Activated T-cell treated with anti-CD3 and anti-CD28 coated beads for 1 hour (primary cell): ENCODE measurements around the gene RNU6-1.
A peak's percentile ranks its signal among the peaks of the same experiment; 100 is the strongest.

ENCODE experiments used
- DNase-seq: peaks from one replicate; pipeline ENCODE4 v3.0.0-alpha.2; 2020; ENCODE audit warnings: low read depth

Gene RNU6-1

DNA sequence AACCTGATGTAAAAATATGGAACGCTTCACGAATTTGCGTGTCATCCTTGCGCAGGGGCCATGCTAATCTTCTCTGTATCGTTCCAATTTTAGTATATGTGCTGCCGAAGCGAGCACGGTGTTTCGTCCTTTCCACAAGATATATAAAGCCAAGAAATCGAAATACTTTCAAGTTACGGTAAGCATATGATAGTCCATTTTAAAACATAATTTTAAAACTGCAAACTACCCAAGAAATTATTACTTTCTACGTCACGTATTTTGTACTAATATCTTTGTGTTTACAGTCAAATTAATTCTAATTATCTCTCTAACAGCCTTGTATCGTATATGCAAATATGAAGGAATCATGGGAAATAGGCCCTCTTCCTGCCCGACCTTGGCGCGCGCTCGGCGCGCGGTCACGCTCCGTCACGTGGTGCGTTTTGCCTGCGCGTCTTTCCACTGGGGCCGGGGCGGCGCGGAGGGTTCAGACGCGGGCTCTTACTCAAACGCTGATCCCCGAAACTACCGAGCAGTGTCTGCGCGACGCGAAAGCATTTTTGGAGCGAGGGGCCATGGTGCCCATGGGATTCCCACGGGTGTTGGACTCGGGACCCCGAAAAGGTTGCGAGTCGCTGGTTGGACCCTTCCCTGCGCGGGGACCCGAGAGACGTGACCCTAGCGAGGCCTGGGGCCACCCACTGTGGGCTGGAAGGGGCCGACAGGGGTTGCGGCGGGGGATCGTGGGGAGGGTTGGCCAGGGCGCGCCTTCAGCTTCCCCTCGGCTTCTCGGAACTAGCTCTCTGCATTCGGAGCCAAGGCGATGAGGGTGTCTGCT is at the start of gene RNU6-1:
Gene RNU6-1 (minus strand): TSS at position 117 of the 820 bp plus-strand sequence.
- peak; percentile 96 for DNase-seq

DNA sequence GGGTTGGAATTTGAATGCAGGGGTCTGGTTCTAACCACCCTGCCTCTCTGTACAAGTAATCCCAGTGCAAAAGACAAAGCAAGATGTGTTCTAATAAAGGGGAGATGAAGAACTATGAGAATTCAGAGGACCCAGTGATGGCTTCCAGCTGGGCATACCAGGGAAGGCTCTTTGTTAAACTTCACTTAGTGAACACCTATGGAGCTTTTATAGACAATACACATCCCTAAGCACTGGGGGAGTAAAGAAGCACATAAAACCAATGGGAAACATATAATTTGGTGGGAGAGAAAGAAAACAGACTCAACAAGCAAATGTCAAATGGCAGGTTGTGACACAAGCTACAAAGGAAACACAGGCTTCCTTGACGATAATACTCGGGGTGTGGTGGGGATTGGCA is 47.9 kb upstream of the RNU6-1 start:
- DNase-seq, result no peak

DNA sequence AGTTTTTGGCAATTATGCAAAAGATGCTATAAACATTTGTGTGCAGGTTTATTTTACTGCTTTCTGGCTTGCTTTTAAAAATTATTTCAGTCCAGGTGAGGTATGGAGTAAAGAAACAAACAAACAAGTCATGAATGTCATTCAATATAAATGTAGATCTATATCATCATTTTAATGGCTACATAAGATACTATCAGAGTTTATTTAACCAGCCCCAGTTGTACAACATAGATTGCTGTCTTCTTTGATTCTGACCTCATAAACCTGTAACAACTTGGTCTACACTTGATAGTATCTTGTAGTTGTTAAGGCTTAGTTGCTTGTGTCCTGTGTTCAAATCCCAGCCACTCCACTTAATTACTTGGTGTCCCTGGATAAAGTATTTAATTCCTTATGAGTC is 46.0 kb upstream of the RNU6-1 start:
- DNase-seq, result no peak

DNA sequence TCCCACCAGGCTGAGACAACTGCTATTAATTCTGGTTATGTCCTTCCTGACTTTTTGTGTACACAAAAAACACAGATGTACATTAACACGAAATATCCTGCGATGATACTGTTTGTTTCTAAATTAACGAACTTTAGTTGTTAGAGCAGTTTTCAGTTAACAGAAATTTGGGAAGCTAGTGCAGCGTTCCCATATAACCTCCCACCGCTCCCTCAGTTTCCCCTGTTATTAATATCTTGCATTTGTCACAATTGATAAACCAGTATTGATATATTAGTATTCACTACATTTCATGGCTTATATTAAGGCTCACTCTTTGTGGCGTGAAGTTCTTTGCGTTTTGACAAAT is 45.3 kb upstream of the RNU6-1 start:
- no peak for DNase-seq

DNA sequence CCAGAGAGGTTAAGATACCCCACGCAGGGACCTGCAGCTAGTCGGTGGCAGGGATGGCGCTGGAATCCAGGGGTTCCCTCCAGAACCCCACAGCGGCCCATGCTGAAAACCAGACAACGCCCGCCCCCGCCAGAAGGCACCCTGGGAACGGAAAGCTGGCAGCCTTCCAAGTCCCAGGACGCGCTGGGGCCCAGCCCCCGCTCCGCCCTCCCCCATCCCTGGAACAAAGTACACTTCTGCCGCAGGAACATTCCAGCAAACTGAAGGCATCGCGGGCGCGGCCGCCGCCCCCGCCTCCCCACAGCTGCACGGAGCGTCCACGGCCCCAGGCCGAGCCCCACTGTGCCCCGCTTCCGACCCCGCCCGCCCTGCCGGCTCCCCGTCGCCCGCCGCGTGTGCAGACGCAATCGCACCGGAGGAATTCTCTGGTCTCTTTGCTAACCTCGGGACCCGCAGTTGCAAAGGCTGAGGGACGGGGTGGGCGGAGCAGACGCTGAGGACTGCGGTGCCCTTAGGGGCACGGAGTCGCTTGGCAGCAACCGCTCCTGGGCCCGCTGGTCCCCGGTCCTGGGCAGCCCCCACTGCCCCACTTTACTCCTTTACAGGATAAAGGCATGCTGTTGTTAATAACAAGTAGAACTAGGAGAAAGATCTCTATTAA is 44.8 kb upstream of the RNU6-1 start:
- DNase-seq, result peak; percentile 44

DNA sequence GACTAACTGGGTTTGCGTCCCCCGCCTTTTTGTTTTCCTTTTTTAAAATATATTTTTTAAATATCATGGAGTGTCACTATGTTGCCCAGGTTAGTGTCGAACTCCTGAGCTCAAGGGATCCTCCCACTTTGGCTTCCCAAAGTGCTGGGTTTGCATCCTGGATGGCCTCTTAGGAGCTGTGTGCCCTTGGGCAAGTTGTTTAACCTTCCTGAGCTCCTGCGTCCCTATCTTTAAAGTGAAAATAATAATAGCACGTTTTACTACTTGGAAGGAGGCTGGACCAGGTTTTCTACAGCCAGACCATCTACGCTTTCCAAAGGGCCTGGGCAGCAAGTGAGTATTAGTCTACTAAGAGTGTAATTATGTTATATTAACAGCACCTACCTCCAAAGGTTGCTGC is 44.2 kb upstream of the RNU6-1 start:
- no peak for DNase-seq

DNA sequence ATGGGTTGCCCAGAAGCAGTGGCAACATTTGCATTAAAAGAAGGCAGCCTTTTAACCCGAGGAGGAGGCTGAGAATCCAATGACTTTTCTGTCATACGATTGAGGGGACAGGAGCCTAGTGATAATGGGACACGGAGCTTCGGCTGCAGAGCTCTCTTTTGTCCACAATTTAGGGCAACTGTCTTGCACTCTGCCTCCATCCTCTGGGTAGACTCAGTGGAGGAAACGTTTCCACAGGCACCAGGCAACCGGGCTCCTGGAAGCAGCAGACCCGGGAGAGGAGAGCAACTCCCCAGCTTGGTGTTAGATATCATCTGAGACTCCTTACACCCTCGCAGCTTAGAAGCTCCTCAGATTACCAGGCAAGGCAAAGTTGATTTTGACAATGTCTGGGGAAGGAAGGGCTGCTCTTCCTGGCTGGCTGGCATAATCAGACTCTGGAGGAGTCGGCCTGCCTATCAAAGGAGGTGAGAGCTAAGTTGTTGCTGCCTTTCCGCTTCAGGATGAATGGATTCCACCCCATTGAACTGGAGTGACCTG is 43.5 kb upstream of the RNU6-1 start:
- DNase-seq, result no peak

DNA sequence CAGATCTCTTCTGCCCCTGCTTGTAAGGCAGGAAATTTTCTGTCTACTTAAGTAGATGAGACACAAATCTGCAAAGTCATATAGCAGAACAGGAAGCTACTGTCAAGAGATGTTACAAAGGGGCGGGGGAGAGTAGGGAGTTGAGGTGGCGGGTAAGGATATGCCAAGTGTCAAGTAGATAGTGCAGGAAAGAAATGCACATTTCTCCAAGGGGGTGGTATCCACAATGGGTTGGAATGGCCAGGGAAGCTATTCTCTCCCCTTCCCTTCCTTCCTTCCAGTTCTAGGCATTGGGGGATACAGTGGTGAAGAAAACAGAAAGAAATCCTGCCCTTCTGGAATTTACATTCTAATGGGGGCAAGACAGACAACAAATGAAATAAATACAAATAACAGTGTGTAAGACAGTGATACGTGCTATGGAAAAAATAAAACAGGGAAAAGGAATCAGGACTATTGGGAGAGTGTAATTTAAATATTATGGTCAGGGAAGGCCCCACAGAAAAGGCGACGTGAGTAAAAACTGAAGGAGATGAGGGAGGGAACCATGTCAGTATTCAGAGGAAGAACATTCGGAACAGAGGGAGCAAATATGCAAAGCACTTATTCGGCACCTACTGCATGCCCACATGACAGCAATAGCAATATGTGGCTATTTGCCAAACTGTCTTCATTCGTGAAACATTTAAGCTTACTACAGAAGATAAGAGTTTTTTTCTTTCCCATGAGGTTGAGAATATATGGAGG is 42.8 kb upstream of the RNU6-1 start:
- no peak for DNase-seq

DNA sequence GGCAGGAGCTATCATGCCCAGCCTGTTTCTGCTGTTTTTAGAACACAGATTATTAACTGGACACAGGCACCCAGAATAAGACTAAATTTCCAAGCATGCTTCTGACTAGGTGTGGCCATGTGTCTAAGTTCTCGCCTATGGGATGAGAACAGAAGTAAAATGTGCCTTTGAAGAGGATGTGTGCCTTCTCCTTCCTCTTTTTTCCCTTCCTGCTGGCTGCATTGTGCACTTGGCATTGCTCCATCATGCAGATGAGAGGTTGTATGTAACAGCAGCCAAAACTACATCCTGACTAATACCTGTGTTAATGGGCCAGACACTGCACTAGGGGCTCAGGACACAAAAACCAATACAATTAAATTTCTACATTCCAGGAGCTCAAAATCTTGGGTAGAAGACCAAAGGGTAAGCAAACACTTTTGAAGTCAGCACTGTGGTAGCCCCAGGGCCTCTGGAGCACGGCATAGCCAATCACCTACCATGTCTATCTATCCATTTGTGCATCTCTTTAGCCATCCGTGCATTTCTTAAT is 40.9 kb upstream of the RNU6-1 start:
- no peak for DNase-seq

DNA sequence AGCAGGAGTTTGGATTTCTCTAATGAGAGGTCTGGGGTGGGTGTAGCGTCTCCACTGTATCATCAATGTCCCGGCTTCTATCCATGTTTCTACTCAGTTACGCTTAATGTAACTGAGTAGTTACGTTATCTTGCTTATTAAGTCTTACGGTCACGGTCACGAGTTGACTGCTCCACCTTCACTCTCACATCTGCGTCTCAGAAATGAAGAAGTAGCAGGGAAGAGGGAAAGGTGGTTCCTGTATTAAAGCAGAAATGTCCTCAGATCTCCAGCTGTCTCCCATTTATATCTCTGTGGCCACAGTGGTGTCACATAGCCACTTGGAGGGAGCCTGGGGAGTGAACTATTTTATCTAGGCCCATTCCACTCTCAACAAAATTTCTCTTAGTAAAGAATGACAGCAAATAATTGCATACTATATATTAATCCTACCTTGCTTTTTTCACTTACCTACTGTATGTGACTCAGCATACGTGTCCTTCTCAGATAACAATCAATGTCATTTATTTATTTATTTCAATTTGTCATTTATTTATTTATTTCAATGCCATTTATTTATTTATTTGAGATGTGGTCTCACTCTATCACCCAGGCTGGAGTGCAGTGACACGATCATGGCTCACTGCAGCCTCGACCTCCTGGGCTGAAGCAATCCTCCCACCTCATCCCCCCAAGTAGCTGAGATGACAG is 39.7 kb upstream of the RNU6-1 start:
- DNase-seq, result no peak

DNA sequence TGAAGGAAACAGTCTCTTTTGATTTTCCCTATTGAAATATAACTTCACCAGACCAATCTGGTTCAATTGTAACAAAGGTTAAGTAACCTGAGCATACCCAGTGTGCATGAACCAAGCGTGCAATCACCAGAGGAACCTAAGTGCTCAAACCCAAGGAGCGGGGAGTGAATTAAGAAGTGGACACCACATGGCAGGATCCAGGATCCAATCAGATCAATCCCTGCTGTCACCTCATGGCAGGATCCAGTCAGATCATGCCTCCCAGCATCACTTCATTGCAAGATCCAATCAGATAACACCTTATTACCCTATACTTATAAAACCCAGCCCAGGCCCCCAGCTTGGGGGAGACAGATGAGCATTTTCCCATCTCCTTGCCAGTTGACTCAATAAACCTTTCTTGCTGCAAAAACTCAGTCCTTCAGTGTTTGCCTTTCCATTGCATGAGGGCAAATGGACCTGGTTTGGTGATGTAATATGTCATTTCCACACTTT is 38.9 kb upstream of the RNU6-1 start:
- DNase-seq, result no peak

DNA sequence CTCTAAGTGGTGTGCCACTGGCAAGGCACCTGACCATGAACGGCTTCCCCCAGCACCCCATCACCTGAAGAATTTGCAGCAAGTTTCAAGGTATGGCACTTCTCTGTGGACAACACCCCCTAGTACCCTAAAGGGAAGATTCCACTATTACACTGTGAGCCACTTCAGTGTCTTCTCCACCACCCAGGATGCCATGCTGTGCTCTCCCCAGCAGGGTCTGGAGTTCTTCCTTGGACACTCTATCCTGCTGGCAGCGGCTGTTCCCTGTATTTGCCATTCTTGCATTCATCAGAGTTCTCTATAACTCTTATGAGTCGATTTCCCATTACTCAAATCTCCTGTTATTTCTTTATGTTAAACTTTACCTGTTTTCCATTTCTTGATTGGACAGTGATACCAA is 33.9 kb upstream of the RNU6-1 start:
- DNase-seq, result no peak

DNA sequence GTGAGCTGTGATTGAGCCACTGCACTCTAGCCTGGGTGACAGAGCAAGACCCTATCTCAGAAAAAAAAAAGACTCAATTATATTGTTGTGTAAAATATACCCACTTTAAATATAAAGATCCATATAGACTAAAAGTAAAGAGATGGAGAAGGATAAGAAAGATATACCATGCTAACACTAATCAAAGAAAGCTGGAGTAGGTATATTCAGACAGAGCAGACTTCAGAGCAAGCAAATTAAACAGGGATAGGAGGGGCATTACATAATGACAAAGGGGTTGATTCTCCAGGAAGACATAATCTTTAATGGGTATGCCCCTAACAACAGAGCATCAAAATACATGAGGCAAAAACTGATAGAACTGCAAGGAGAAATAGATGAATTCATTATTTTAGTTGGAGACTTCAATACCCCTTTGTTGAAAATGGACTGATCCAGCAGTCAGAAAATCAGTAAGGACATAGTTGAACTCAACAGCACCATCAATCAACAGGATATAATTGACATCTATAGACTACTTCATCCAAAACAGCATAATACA is 31.1 kb upstream of the RNU6-1 start:
- DNase-seq, result no peak

DNA sequence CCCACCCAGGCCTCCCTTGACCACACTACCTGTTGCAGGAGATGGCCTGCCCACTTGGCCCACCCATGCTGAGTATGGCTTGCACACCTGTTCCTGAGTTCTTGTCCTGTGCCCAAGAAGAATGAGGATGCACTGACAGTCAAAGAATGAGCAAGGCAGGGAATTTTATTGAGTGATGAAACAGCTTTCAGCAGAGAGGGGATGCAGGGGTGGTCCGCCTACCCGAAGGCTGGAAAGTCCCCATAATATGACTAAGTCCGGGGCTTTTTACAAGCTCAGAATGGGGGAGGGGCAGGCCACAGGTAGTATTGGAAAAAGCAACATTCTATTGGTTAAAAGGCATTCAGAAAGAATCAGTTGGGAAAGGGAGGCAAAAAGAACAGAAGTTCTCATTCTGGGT is 29.9 kb upstream of the RNU6-1 start:
- DNase-seq, result no peak

DNA sequence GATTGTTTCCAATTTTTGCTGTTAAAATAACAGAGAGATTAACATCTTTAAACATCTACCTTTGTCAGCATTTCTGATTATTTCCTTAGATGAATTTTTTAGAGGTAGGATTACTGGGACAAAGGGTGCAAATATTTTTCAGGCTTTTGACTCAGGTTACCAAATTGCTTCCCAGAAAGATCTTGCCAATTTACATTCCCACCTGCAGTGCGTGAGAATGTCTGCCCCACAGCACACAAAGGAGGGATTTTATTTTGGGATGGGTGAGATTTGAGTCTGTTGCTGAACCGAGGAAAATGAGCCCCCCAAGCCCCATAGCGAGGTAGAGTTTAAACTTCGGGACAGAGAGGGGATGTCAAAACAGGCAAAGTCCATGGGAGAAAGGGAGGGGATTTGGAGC is 25.9 kb upstream of the RNU6-1 start:
- no peak for DNase-seq

DNA sequence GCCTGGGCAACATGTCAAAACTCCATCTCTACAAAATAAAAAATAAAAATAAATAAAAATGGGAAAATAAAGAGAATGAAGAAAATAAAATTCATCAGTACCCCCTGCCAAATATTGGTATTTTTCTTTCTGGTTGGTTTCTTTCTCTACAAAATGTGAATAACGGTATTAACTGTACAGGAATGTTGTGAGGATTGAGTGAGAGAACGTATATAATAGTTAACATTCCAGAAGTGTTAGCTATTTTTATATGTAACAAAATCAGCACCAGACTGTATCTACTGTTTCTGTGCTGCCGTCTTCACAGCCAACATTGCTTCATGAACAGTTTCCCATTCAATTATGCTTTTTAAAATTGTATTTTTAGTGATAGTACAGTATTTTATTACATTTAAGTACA is 25.5 kb upstream of the RNU6-1 start:
- DNase-seq, result no peak

DNA sequence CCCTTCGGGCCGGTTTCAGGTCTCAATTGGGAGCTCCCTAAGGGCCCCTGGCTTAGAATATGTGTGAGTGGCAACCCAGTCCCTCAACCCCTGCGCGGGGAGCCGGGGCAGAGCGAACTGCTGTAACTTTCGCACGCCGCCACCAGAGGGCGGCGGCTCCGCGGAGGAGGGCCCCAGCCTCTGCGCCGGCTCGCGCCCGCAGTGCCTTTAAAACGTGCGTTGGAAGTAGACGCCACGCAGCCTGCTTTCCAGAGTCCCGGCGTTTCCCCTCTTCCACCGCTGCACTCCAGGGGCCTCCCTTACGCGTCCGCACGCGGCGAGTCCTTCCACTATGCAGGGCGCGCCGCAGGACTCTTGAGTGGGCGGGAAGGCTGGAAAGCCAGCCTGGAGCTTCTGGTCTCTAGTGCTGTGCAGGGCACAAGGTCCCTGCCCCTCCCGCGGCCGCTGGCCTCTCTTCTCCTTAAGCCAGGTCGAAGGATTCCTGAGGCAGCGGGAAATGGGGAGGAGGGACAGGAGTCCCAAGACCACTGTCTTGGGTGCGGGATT is 23.7 kb upstream of the RNU6-1 start:
- peak; percentile 61 for DNase-seq

DNA sequence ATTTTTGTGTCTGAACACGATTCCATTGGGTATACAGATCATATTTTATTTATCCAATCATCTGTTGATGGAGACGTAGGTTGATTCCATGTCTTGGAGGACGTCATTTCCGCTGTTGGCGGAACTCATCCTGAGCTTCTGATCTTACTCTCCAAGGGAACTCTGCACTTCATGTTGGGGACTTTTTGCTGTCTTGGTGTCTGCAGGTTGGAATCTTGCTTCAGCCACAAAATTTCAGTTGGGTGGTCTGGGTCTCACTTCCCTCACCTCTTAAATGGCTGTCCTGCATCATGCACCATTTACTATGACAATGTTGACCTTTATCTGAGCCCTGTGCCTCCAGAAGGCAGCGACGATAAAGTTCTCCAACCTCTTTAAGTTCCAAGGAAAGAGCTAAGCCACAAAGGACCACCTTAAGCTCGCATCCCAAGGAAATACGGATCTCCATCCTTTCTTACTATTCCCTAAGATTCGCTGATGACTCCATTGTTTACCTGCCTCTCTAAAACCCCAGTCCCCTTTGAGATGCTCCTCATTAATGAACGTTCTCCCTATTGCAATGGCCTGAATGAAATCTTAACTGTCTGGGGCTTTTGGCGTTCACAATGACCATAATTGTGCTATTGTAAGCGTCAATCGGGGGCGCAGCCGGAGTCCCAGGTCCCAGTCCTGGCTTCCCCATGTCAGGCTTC is 23.1 kb upstream of the RNU6-1 start:
- DNase-seq, result no peak

DNA sequence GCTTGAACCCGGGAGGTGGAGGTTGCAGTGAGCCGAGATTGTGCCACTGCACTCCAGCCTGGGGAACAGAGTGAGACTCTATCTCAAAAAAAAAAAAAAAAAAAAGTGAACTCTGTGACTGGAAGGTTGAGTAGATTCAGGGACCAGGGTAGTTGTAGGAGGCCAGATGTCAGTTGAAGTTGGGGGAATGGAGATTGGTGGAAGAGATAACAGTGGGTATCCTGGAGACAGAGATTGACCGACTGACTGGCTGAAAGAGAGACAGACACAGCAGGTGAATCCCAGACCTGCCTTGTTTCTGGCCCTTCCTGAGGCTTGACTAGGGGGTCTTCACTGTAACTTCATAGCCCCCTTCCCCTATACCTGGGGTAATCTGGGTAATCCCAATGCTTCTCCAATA is 22.1 kb upstream of the RNU6-1 start:
- DNase-seq, result no peak

DNA sequence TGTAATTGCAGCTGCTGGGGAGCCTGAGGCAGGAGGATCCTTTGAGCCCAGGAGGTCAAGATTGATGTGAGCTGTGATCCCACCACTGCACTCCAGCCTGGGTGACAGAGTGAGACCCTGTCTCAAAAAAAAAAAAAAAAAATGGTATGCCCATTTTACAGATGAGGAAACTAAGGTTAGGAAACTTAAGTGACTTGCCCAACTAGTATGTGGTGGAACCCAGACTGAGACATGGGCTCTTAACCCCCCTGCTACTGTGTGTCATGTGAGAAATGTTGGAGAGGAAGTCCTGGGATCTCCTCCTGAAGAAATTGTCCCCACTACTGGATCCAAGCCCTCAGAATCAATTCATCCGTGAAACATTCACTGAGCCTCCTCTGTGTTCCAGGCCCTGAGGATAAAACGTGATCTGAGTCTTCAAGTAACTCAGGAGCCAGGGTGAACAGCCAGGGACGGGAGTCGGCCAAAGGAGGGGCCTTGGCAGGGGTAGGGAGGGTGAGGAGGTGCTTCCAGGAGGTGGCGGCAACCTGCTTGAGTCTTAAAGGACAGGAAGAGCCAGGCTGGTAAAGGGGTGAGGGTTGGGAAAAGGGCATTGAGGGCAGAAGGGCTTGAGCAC is 19.6 kb upstream of the RNU6-1 start:
- no peak for DNase-seq
